HG03575 (cell line): ENCODE results near the gene CDIP1.
"Not testable (repeated sequence)": the region's sequence is repeated elsewhere in the genome, so short reads cannot be mapped to it uniquely, and the experiment has no call there.

Experiments used
- ATAC-seq: cut with Tn5 transposase; IDR thresholded peaks from one replicate; pipeline ENCODE4 v1.9.1; 2021; ENCODE audit not compliant: unreplicated experiment, insufficient number of reproducible peaks, low FRiP score; ENCODE audit errors: extremely low read depth

The CDIP1 gene

GRCh38 chr16:4538350-4539235 lies at the start of gene CDIP1:
TSS of gene CDIP1 (minus strand) at chr16:4538773. CDS start at chr16:4514130, 24,643 bp downstream.
- no peak for ATAC-seq

DNA sequence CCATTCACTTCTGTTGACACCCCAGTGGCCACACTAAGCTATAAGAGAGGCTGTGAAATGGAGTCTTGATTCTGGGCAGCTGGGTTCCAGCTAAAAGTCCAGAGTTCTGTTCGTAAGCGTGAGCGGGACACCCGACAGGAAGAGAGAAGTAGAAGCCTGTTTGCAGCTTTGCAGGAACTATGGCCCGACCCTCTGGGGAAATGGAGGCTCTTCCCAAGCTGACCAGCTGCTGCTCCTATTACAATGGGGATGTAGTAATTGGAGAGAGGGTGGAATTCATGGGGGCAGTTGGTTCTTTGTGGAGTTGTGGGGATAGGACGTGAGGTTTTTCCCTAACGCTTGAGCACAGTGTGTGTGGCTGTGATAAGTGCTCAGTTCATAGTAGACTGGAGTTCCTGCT lies 47.7 kb upstream of the CDIP1 start:
- no peak for ATAC-seq

GRCh38 chr16:4583906-4584305 lies 45.3 kb upstream of the CDIP1 start:
- ATAC-seq = no peak

GRCh38 chr16:4580250-4580649 lies 41.7 kb upstream of the CDIP1 start:
- ATAC-seq = no peak

DNA sequence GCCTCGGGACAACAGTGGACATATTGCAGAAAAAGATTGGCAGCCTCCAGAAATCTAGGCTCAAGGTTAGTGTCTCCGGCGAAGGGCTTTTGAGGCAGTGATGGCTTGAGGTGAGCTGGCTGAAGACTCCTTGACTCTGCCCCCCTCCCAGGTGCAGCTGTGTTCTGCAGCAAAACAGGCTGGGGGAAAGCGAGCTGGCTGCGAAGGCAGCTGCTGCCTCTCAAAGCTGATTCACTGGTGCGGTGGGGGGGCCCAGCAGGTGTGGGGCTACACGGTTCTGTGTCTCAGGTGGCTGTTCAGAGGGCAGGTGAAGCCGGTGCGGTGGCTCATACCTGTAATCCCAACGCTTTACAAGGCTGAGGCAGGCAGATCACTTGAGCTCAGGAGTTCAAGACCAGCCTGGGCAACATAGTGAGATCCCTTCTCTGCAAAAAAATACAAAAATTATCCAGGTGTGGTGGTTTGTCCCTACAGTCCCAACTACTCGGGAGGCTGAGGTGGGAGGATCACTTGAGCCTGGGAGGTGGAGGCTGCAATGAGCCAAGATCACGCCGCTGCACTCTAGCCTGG lies 40.5 kb upstream of the CDIP1 start:
- no peak for ATAC-seq

- no peak for ATAC-seq
Observed at GRCh38 chr16:4576008-4576407, 37.4 kb upstream of the CDIP1 start.

DNA sequence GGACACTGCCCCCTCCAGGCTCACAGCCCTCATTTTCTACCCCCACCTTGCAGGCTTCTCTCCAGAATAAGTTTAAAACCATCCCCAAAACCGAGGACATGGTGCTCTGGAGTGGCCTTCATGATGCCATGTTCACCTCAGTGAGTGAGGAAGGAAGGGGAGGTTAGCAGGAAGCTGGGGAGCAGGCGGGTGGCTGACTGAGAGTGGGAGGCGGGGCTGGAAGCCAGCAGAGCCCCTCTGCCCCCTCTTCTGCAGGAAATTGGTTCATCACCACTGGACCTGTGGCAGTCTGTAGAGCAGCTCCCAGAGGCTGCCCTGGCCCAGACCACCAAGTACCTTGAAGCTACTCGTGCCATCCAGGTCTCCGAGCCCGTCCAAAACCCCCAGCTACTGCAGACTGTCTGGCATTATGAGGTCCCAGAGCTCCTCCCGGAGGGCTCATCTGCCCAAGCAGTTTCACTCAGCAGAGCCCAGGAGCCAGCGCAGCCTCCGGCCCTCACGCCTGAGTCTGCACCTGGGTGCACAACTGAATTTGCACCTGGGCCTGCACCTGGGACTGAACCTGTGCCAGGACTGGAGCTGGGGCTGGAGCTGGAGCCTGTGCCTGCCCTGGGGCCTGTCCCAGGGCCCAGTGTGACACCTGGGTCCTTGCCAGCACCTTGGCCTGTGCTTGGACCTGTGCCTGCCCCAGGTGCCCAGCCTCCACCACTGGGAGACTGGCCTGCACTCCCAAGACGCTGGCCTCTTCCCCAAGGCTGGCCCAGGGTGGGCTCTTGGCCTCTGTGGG lies 36.5 kb upstream of the CDIP1 start:
- no peak for ATAC-seq

GRCh38 chr16:4573926-4574325 lies 35.4 kb upstream of the CDIP1 start:
- ATAC-seq = not testable (repeated sequence)

DNA sequence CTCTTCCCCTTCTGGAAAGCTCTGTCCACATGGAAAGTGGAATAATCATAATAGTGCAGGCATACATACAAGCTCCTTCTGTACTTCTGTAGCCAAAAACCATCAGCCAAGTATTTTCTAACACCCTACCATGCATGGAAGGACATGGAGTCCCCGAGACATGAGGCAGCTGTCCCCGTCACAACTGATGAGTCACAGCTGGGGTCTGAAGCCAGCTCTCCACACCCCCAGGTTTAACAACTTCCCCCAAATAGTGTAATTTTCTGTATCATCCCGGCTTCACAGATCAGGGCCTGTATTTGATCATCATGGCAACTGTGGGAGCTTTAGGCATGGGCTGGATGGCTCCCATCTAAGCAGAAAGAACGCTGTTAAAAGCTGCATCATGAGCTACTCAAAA lies 34.1 kb upstream of the CDIP1 start:
- no peak for ATAC-seq

GRCh38 chr16:4570688-4571321 lies 32.2 kb upstream of the CDIP1 start:
- ATAC-seq = no peak

DNA sequence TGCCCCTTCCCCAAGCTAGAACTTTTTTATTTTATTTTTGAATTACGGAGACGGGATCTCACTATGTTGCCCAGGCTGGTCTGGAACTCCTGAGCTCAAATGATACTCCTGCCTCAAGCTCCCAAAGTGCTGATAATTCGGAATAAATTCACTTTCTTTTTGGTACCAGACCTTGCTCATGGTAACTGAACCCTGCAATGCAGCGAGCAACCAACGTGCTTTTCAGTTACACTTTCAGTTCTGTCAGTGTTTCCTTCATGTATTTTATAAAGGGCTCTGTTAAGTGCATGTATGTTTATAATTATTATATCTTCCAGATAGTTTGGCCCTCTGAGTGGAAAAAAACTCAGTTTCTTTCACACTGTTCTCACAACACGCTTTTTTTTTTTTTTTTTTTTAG lies 31.5 kb upstream of the CDIP1 start:
- no peak for ATAC-seq

- ATAC-seq = no peak
Observed at GRCh38 chr16:4566144-4566543, 27.6 kb upstream of the CDIP1 start.

- ATAC-seq = no peak
Observed at GRCh38 chr16:4564661-4565267, 26.2 kb upstream of the CDIP1 start.

DNA sequence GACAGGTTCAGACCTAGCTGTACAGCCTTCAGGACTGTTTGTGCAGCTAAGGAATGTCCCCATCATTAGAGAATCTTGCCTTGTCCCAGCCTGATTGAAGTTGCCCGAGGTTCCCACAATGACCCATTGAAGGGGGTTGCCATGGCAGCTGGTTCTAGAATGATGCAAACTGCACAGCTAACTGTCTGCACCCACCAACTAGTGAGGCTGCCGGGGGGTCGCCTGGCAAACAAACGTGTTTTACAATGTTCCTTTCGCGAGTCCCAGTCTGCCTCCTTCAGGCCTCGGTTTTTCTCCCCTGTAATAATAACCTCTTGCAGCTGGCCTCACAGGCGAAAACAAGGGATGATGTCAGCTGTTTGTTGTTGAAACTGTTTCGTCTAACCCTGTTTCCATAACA lies 23.0 kb upstream of the CDIP1 start:
- ATAC-seq = no peak

DNA sequence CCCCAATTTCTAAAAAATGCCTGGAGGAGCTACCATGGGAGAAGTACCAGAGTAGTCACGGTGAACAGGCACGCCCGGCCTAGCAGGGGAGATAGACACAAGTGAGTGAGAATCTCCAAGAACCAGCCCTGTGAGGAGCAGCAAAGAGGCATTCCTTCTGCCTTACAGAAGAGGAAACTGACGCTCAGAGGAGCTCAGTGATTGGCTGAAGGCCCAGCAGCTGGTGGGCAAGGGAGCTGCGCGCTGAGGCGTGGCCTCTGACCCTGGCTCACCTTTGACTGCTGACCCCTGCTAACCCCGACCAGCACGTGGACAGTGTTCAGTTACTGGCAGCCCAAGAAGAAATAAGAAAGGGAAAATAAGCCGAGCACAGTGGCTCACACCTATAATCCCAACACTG lies 19.4 kb upstream of the CDIP1 start:
- no peak for ATAC-seq

DNA sequence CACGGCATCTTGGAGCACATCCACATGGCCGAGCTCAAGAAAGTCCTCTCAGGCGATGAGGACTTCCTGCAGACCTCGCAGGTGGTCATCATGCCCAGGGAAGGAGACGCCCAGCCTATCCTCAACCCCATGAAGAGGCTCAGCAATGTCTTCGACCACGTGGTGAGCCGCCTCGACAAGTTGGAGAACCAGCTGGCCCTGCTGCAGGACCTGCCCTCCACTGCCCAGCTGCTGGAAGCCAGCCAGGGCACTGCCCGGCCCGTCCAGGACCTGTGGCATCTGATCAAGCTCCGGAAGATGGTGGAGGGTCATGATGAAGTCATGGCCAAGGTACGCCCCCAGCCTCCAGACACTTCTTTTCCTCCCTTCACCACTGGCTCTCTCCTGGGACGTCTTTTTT lies 18.0 kb upstream of the CDIP1 start:
- no peak for ATAC-seq

DNA sequence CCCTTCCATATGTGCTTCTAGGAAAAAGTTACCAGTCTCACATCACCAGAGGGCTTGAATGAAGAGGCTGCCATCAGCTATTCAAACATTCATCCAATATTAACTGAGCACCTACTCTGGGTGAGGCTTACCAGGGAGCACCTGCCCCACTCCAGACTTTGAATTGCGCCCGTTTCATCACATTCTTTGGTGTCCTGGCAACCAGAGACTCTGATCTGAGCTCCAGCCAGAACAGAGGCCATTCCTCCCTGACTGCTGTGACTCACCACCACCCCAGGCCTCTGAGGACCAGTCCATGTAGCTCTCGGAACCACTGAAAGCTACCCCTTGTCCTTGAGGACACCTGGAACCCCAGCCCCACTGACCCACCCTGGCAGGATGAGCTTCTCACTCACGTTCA lies 17.5 kb upstream of the CDIP1 start, which contains the start of gene C16orf96:
TSS of gene C16orf96 (plus strand) at position 229 of the 400 bp plus-strand sequence. CDS start at position 379, 150 bp downstream.
- no peak for ATAC-seq

GRCh38 chr16:4552541-4552940 lies 14.0 kb upstream of the CDIP1 start:
- no peak for ATAC-seq

GRCh38 chr16:4550591-4550990 lies 12.0 kb upstream of the CDIP1 start:
- no peak for ATAC-seq
